Measurements from ENCODE around the gene SYNGR2.

The SYNGR2 gene, protein sequence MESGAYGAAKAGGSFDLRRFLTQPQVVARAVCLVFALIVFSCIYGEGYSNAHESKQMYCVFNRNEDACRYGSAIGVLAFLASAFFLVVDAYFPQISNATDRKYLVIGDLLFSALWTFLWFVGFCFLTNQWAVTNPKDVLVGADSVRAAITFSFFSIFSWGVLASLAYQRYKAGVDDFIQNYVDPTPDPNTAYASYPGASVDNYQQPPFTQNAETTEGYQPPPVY

DNA sequence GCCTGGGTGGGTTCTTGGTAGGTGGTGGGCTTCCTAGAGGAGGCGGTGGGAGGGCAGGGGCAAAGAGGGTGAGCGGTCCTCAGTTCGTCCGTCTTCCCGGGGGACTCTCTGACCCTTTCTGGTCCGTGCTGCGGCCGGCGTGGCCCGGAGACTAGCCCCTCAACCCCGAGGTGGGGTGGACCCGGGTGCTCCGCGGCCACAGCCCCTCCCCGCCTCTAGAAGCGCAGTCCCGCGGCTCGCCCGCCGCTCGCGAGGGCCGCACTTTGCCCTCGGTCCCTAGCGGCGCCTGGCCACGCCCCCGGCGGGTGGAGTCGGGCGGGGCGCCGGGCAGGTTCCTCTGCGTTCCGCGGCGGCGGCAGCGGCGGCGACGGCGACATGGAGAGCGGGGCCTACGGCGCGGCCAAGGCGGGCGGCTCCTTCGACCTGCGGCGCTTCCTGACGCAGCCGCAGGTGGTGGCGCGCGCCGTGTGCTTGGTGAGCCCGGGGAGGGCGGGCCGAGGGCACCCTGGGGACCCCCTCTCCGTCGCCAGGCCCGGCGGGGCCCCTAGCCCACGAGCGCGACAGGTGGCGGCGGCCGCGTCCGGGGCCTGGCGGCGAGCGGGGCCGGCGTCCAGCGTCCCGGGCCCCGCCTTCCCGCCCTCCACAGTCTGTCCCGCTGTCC lies at the start of gene SYNGR2:
SYNGR2 (plus strand) TSS at position 340 of the 661 bp plus-strand sequence; CDS start at position 376, 36 bp downstream.
- peak within 1 kb of the TSS; percentile 96 for H3K27ac ChIP-seq

DNA sequence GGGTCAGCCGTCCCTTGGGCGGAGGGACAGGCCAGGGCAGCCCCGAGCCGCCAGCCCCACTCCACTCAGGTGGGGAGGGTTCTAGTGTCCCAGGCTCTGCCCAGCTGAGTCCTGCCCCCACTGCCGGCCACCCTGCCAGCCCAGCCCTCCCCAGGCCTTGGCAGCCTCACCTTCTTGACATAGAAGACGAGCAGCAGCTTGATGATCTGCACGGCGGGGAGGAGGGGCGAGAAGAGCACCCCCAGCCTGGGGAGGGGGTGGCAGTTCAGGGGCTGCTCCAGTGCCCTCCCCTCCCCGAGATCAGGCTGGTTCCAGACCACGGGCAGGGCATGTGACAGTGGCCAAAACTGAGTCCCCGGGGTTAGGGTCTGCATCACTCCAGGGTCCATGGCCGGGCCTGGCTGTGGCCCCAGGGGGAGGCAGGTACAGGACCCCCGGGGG lies 49.6 kb upstream of the SYNGR2 start:
- no peak overlapping the region for H3K27ac ChIP-seq
- TF ChIP-seq, protein P1, sequence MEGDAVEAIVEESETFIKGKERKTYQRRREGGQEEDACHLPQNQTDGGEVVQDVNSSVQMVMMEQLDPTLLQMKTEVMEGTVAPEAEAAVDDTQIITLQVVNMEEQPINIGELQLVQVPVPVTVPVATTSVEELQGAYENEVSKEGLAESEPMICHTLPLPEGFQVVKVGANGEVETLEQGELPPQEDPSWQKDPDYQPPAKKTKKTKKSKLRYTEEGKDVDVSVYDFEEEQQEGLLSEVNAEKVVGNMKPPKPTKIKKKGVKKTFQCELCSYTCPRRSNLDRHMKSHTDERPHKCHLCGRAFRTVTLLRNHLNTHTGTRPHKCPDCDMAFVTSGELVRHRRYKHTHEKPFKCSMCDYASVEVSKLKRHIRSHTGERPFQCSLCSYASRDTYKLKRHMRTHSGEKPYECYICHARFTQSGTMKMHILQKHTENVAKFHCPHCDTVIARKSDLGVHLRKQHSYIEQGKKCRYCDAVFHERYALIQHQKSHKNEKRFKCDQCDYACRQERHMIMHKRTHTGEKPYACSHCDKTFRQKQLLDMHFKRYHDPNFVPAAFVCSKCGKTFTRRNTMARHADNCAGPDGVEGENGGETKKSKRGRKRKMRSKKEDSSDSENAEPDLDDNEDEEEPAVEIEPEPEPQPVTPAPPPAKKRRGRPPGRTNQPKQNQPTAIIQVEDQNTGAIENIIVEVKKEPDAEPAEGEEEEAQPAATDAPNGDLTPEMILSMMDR (conservative IDR thresholded peaks at IDR 0.05), result no peak
- TF ChIP-seq ZFX (IDR thresholded peaks at IDR 0.05), result no peak

More for the DNA sequence above, at the start of gene SYNGR2:
- peak; percentile 91; the same call in 1 of the 2 replicates for TF ChIP-seq ZFX (IDR thresholded peaks at IDR 0.05)
- TF ChIP-seq, protein P1 (conservative IDR thresholded peaks at IDR 0.05), result no peak

DNA sequence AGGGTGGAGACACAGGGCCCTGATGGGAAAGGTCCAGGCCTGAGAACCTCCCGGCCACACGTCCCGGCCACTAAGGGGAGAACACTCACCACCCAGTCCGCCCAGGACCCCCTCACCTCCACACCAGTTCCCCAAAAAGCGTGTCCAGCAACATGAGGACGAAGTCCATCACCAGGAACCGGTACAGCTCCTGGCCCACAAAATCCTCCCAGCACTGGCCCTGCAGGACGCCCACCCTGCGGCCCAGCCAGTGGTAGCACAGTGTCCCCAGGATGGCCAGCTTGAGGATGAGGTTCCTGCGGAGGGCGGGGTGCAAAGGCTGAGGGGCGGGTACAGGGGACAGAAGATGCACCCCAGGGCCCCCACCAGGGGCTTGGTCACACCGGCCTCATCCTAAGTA lies 47.8 kb upstream of the SYNGR2 start:
- no peak overlapping the region for H3K27ac ChIP-seq
- TF ChIP-seq, protein P1 (conservative IDR thresholded peaks at IDR 0.05), result no peak
- no peak for TF ChIP-seq ZFX (IDR thresholded peaks at IDR 0.05)

DNA sequence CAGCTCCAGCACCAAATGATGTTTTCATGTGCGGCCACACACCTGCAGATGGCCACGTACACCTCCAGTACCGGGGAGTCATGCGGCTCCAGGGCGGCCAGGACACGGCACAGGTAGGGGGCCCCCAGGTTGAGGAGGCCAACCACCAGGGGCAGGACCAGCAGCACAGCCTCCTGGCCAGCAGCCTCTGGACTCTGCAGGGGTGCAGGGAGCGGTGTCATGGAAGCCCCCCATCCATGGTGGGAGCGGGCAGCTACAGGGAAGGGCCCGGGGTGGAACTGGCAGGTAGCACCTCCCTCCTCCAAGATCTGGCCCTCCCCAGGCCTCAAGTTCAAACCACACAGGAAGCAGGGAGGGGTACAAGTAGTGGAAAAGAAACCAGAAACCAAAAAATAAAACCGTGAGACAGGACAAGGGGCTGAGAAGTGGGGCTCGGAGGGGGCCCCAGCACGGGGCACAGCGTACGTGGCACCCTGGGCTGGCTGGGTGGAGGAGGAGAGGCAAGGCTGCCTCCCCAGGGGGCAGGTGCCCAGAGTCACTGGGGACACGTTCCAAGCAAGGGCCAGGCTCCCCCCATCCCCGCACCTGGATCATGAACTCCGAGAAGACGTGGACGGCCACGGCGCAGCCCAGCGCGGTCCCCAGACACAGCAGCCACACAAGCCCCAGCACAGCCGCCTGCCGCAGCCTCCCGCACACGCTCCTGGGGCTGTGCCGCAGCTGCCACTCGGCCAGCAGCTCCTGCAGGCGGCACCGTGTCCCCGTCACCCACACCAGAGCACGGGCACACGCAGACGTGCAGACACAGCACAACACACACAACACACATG lies 47.2 kb upstream of the SYNGR2 start:
- no peak for TF ChIP-seq ZFX (IDR thresholded peaks at IDR 0.05)
- TF ChIP-seq, protein P1 (conservative IDR thresholded peaks at IDR 0.05), result no peak
- H3K27ac ChIP-seq, result no peak overlapping the region

DNA sequence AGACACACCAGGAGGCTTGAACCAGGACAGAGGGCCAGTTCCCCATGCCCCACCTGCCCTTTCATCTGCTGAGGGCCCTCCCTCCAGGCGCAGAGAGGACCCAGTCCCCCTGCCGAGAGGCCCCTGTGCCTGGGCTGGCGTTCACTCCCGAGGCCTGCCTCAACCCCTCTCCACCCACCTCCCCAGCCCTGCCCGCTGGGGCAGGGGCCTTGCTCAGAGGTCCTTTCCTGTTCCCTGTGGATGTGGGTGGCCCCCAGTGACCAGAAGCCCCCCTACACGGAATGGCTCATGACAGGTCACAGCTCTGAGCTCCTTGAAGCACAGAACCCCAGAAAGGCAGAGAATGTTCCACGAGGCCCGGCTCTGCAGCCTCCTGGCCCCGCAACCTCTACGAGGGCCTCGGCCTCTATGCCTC lies 46.6 kb upstream of the SYNGR2 start:
- no peak overlapping the region for H3K27ac ChIP-seq
- TF ChIP-seq ZFX (IDR thresholded peaks at IDR 0.05), result no peak
- TF ChIP-seq, protein P1 (conservative IDR thresholded peaks at IDR 0.05), result no peak

DNA sequence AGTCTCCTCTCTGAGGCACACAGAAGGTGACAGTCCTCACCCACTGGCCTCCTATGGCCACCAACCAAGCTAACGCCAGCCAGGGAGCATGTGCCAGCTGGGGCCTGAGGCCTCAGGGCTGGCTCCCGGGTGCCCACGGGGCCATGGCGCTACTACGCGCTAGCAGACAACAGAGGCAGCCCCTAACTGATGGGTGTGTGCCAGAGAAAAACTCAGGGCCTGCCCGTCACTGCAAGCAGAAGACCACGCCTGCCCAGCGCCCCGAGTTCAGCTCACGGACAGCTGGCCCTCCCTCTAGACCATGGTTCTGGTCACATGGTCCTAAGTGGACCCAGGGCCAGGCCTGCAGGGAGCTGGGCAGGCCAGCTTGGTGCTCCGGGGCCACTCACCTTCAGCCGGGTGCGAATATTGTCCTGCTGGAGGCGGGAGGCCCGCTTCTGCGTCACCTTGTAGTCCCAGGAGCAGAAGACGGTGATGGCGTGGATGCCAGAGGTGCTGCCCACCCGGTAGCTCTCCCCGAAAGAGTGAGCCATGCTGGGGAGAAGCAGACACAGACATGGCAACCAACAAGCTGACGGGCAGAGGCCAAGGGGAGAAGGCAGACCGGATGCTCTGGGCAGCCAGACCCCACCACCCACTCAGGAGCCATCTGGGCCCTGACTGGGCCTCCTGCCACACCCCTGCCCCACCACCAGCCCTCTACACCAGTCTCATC lies 46.0 kb upstream of the SYNGR2 start:
- H3K27ac ChIP-seq, result no peak overlapping the region
- TF ChIP-seq ZFX (IDR thresholded peaks at IDR 0.05), result no peak
- TF ChIP-seq, protein P1 (conservative IDR thresholded peaks at IDR 0.05), result no peak

All from C4-2B (cell line).